HEK293 (cell line): ENCODE data around the gene OTOF.

Experiments
- CTCF ChIA-PET: fragments of 350-600 bp; formaldehyde crosslinking; extraction: SDS; loops from one replicate; lab custom pipeline; 2021; ENCODE audit warnings: antibody characterized with exemption; lab: Yijun Ruan, JAX
- POLR2A ChIA-PET: fragments of 300-600 bp; formaldehyde crosslinking; extraction: SDS; loops from one replicate; lab custom pipeline; 2020; ENCODE audit warnings: antibody characterized with exemption, inconsistent platforms; lab: Yijun Ruan, JAX
- H3K27ac ChIP-seq: fragments of 200-500 bp; sonication (Bioruptor generic); 2 replicates; pipeline ENCODE4 v1.5.1; 2014; ENCODE audit warnings: low read depth, low read length, control low read depth, inconsistent platforms; ENCODE audit errors: extremely low read depth
- H3K36me3 ChIP-seq, 2 experiments: fragments of 200-500 bp in 1 of 2; sonication (Bioruptor generic) in 1 of 2; 1 replicate in 1 of 2; 2 replicates in 1 of 2; pipeline ENCODE4 v1.5.1; 2014 to 2017; ENCODE audit warnings: inconsistent platforms in 2 of 2, low read length in 2 of 2; ENCODE audit not compliant: control insufficient read depth in 2 of 2, insufficient read depth in 1 of 2
- H3K4me1 ChIP-seq: fragments of 200-500 bp; sonication (Bioruptor generic); 2 replicates; pipeline ENCODE4 v1.5.1; 2014; ENCODE audit warnings: mild to moderate bottlenecking, low read length, inconsistent platforms; ENCODE audit not compliant: control insufficient read depth, insufficient read depth
- H3K4me3 ChIP-seq: 2 replicates; pipeline ENCODE4 v1.5.1; 2011; ENCODE audit warnings: low read depth, mild to moderate bottlenecking, control low read depth, low read length, moderate library complexity
- H3K9me3 ChIP-seq: fragments of 200-500 bp; sonication (Bioruptor generic); 2 replicates; pipeline ENCODE4 v1.5.1; 2014; ENCODE audit warnings: low read depth, low read length, inconsistent platforms; ENCODE audit not compliant: control insufficient read depth, insufficient read depth
- CTCF ChIP-seq: fragments of 450-650 bp; formaldehyde crosslinking; IDR thresholded peaks from 2 replicates; pipeline ENCODE4 v1.5.1; 2016; ENCODE audit warnings: missing biosample characterization, missing genetic modification characterization
- GLI4 ChIP-seq: fragments of 450-650 bp; formaldehyde crosslinking; IDR thresholded peaks from 2 replicates; pipeline ENCODE4 v1.5.1; 2016; ENCODE audit warnings: missing biosample characterization, missing genetic modification characterization
- KLF16 ChIP-seq: fragments of 450-650 bp; formaldehyde crosslinking; IDR thresholded peaks from 2 replicates; pipeline ENCODE4 v1.5.1; 2017; ENCODE audit warnings: missing biosample characterization, missing genetic modification characterization
- PRDM1 ChIP-seq: fragments of 450-650 bp; formaldehyde crosslinking; IDR thresholded peaks from 2 replicates; pipeline ENCODE4; 2016; ENCODE audit warnings: missing biosample characterization, missing genetic modification characterization
- ZBTB17 ChIP-seq: fragments of 450-650 bp; formaldehyde crosslinking; IDR thresholded peaks from 2 replicates; pipeline ENCODE4 v1.5.1; 2016; ENCODE audit warnings: missing biosample characterization, missing genetic modification characterization
- ZBTB26 ChIP-seq: fragments of 450-650 bp; formaldehyde crosslinking; optimal IDR thresholded peaks from 2 replicates; pipeline ENCODE3; 2016; ENCODE audit warnings: missing biosample characterization, mild to moderate bottlenecking, missing genetic modification characterization
- ZEB2 ChIP-seq: fragments of 450-650 bp; formaldehyde crosslinking; IDR thresholded peaks from 2 replicates; pipeline ENCODE4 v1.5.1; 2016; ENCODE audit warnings: missing biosample characterization, missing genetic modification characterization
- ZNF112 ChIP-seq: fragments of 450-650 bp; formaldehyde crosslinking; IDR thresholded peaks from 2 replicates; pipeline ENCODE4 v1.5.0; 2017; ENCODE audit warnings: missing biosample characterization, missing genetic modification characterization
- ZNF146 ChIP-seq: fragments of 450-650 bp; formaldehyde crosslinking; IDR thresholded peaks from 2 replicates; pipeline ENCODE4 v1.5.1; 2016; ENCODE audit warnings: missing biosample characterization, missing genetic modification characterization
- ZNF211 ChIP-seq: fragments of 450-650 bp; formaldehyde crosslinking; IDR thresholded peaks from 2 replicates; pipeline ENCODE4 v1.5.1; 2016; ENCODE audit warnings: low read depth, missing biosample characterization, missing genetic modification characterization
- ZNF221 ChIP-seq: fragments of 450-650 bp; formaldehyde crosslinking; IDR thresholded peaks from 2 replicates; pipeline ENCODE4 v1.5.1; 2017; ENCODE audit warnings: missing biosample characterization, missing genetic modification characterization, borderline replicate concordance
- ZNF398 ChIP-seq: fragments of 450-650 bp; formaldehyde crosslinking; IDR thresholded peaks from 2 replicates; pipeline ENCODE4 v1.5.1; 2017; ENCODE audit warnings: missing biosample characterization, missing genetic modification characterization
- ZNF416 ChIP-seq: fragments of 450-650 bp; formaldehyde crosslinking; IDR thresholded peaks from 2 replicates; pipeline ENCODE4 v1.5.1; 2016; ENCODE audit warnings: missing biosample characterization, missing genetic modification characterization
- ZNF596 ChIP-seq: fragments of 450-650 bp; IDR thresholded peaks from 2 replicates; pipeline ENCODE4 v1.5.0; 2018; ENCODE audit warnings: missing biosample characterization, mild to moderate bottlenecking, missing genetic modification characterization, moderate library complexity
- ZNF837 ChIP-seq: fragments of 450-650 bp; formaldehyde crosslinking; IDR thresholded peaks from 2 replicates; pipeline ENCODE4 v1.5.1; 2016; ENCODE audit warnings: missing biosample characterization, missing genetic modification characterization
- ZSCAN4 ChIP-seq: fragments of 450-650 bp; formaldehyde crosslinking; IDR thresholded peaks from 2 replicates; pipeline ENCODE4 v1.5.1; 2017; ENCODE audit warnings: missing biosample characterization, missing genetic modification characterization

The OTOF gene

GRCh38 chr2:26472821-26473655, 4.9 kb downstream of the OTOF start:
- H3K4me3 ChIP-seq = no peak overlapping the region
- no peaks in the 10 kb centered on the region for H3K9me3 ChIP-seq
- no peaks in the 10 kb centered on the region for H3K36me3 ChIP-seq
- ChIA-PET CTCF (interaction anchor here (1.0 to 1.4 kb wide), 2 partner anchors 19 to 105 kb away, joined by 3 to 7 read pairs; no protein-coding TSS in a partner anchor), POLR2A (no interaction called here)
- no peaks in the 10 kb centered on the region for H3K4me1 ChIP-seq
- no peak overlapping the region for H3K27ac ChIP-seq
- no peak for TF ChIP-seq ZSCAN4 (tag by site-specific recombination)

GRCh38 chr2:26471766-26472706, 5.9 kb downstream of the OTOF start:
- POLR2A ChIA-PET = no interaction called here

GRCh38 chr2:26471289-26471688, 6.6 kb downstream of the OTOF start:
- Histone ChIP-seq H3K4me3 (no peak overlapping the region), H3K9me3 (no peaks in the 10 kb centered on the region), H3K4me1 (no peaks in the 10 kb centered on the region)
- ChIA-PET CTCF (interaction anchor here (0.7 to 1.0 kb wide), 2 partner anchors 107 to 298 kb away, joined by 3 to 4 read pairs; no protein-coding TSS in a partner anchor), POLR2A (no interaction called here)
- TF ChIP-seq KLF16 (tag by site-specific recombination) = no peak
- no peak for TF ChIP-seq ZNF416 (tag by site-specific recombination)
- no peak for TF ChIP-seq ZNF837 (tag by site-specific recombination)
- TF ChIP-seq ZNF146 (tag by site-specific recombination) = no peak
- TF ChIP-seq ZNF221 = no peak
- no peak for TF ChIP-seq CTCF
- TF ChIP-seq ZNF112 = no peak
- no peak for TF ChIP-seq ZEB2 (tag by site-specific recombination)
- no peak for TF ChIP-seq GLI4
- no peak for TF ChIP-seq ZNF596
- no peak for TF ChIP-seq PRDM1
- TF ChIP-seq, all 188 proteins: peak for 0
- Histone ChIP-seq H3K36me3 (no peaks in the 10 kb centered on the region), H3K27ac (no peak overlapping the region)

More at GRCh38 chr2:26471766-26472706, 5.9 kb downstream of the OTOF start:
- Histone ChIP-seq H3K27ac (no peak overlapping the region), H3K4me1 (no peaks in the 10 kb centered on the region), H3K9me3 (no peaks in the 10 kb centered on the region), H3K4me3 (no peak overlapping the region), H3K36me3 (no peaks in the 10 kb centered on the region)
- CTCF ChIA-PET = interaction anchor here (0.7 to 1.4 kb wide), 3 partner anchors 20 to 298 kb away, joined by 3 to 7 read pairs (median 3); no protein-coding TSS in a partner anchor
- no peak for TF ChIP-seq ZBTB26
- TF ChIP-seq ZNF398 = no peak
- no peak for TF ChIP-seq ZBTB17 (tag by site-specific recombination)
- TF ChIP-seq ZNF211 (tag by site-specific recombination) = no peak
